ENCODE measurements around the gene UAP1L1.

UAP1L1 gene

GRCh38 chr9:137086531-137087408 lies 9.5 kb downstream of the UAP1L1 start, which contains the start of gene MAN1B1:
Gene MAN1B1, plus strand, starts transcription at chr9:137086985. Its CDS starts 15 bp downstream, at chr9:137087000.
- Mint-ChIP-seq H3K9me3 (no peaks in the 10 kb centered on the region), H3K27ac (peak within 1 kb of the TSS; percentile 98), H3K4me1 (peaks cover 54% of the 10 kb centered on the region), H3K4me3 (peak within 1 kb of the TSS; percentile 92), H3K36me3 (peaks cover 83% of the 10 kb centered on the region)
- peak; percentile 85 for ATAC-seq
- peak; percentile 96 to 99 for DNase-seq (ENCODE audit: low spot score in 2 of 2)

GRCh38 chr9:137087409-137087925 lies 10.2 kb downstream of the UAP1L1 start:
- Mint-ChIP-seq H3K27ac (peak overlapping the region; percentile 76), H3K36me3 (peaks cover 83% of the 10 kb centered on the region), H3K4me1 (peaks cover 54% of the 10 kb centered on the region), H3K9me3 (no peaks in the 10 kb centered on the region), H3K4me3 (peak overlapping the region; percentile 92)
- ATAC-seq (no peak), DNase-seq (ENCODE audit: low spot score in 2 of 2) (no peak)

GRCh38 chr9:137088121-137088520 lies 10.8 kb downstream of the UAP1L1 start:
- Mint-ChIP-seq H3K4me3 (peak overlapping the region; percentile 92), H3K4me1 (peaks cover 49% of the 10 kb centered on the region), H3K9me3 (no peaks in the 10 kb centered on the region), H3K27ac (peak overlapping the region; percentile 76), H3K36me3 (peaks cover 83% of the 10 kb centered on the region)
- ATAC-seq (no peak), DNase-seq (ENCODE audit: low spot score in 2 of 2) (no peak)

- ATAC-seq (no peak), DNase-seq (ENCODE audit: low spot score in 2 of 2) (no peak)
- H3K4me1 Mint-ChIP-seq: peaks cover 41% of the 10 kb centered on the region
- no peak overlapping the region for H3K4me3 Mint-ChIP-seq
- peaks cover 77% of the 10 kb centered on the region for H3K36me3 Mint-ChIP-seq
- no peaks in the 10 kb centered on the region for H3K9me3 Mint-ChIP-seq
- peak overlapping the region; percentile 90 for H3K27ac Mint-ChIP-seq
These were observed 12.1 kb downstream of the UAP1L1 start for GRCh38 chr9:137089232-137089947.

GRCh38 chr9:137095664-137096517 lies 18.6 kb downstream of the UAP1L1 start:
- DNase-seq (ENCODE audit: low spot score in 2 of 2) (peak; percentile 69 to 90), ATAC-seq (peak; percentile 99)
- H3K36me3 Mint-ChIP-seq: peaks cover 62% of the 10 kb centered on the region
- no peaks in the 10 kb centered on the region for H3K9me3 Mint-ChIP-seq
- peaks cover 22% of the 10 kb centered on the region for H3K4me1 Mint-ChIP-seq
- H3K4me3 Mint-ChIP-seq: peak overlapping the region; percentile 86
- peak overlapping the region; percentile 96 for H3K27ac Mint-ChIP-seq

- DNase-seq (ENCODE audit: low spot score in 2 of 2) (no peak), ATAC-seq (no peak)
- Mint-ChIP-seq H3K9me3 (no peaks in the 10 kb centered on the region), H3K36me3 (peaks cover 51% of the 10 kb centered on the region), H3K27ac (peak overlapping the region; percentile 96), H3K4me1 (peaks cover 22% of the 10 kb centered on the region), H3K4me3 (peak overlapping the region; percentile 86)
These were observed 19.6 kb downstream of the UAP1L1 start for GRCh38 chr9:137096785-137097546.

- peaks cover 22% of the 10 kb centered on the region for H3K4me1 Mint-ChIP-seq
- ATAC-seq (no peak), DNase-seq (ENCODE audit: low spot score in 2 of 2) (no peak)
- no peaks in the 10 kb centered on the region for H3K9me3 Mint-ChIP-seq
- peaks cover 42% of the 10 kb centered on the region for H3K36me3 Mint-ChIP-seq
- H3K27ac Mint-ChIP-seq: no peak overlapping the region
- H3K4me3 Mint-ChIP-seq: no peak overlapping the region
These were observed 20.6 kb downstream of the UAP1L1 start for GRCh38 chr9:137097761-137098462.

GRCh38 chr9:137099231-137099630 lies 21.9 kb downstream of the UAP1L1 start:
- Mint-ChIP-seq H3K9me3 (no peaks in the 10 kb centered on the region), H3K4me1 (peaks cover 22% of the 10 kb centered on the region), H3K36me3 (peaks cover 37% of the 10 kb centered on the region), H3K4me3 (no peak overlapping the region), H3K27ac (no peak overlapping the region)
- ATAC-seq (no peak), DNase-seq (ENCODE audit: low spot score in 2 of 2) (no peak)

GRCh38 chr9:137103206-137103999 lies 26.1 kb downstream of the UAP1L1 start:
- no peak for ATAC-seq
- H3K9me3 Mint-ChIP-seq: no peaks in the 10 kb centered on the region
- peaks cover 16% of the 10 kb centered on the region for H3K36me3 Mint-ChIP-seq
- no peaks in the 10 kb centered on the region for H3K4me1 Mint-ChIP-seq
- H3K27ac Mint-ChIP-seq: no peak overlapping the region
- no peak for DNase-seq (ENCODE audit: low spot score in 2 of 2)
- no peak overlapping the region for H3K4me3 Mint-ChIP-seq

- H3K4me1 Mint-ChIP-seq: peaks cover 5% of the 10 kb centered on the region
- H3K4me3 Mint-ChIP-seq: no peak overlapping the region
- H3K36me3 Mint-ChIP-seq: peaks cover 28% of the 10 kb centered on the region
- DNase-seq (ENCODE audit: low spot score in 2 of 2) (no peak), ATAC-seq (no peak)
- no peaks in the 10 kb centered on the region for H3K9me3 Mint-ChIP-seq
- H3K27ac Mint-ChIP-seq: peak overlapping the region; percentile 64
These were observed 28.7 kb downstream of the UAP1L1 start for GRCh38 chr9:137105814-137106661.

GRCh38 chr9:137106662-137107250 lies 29.4 kb downstream of the UAP1L1 start:
- Mint-ChIP-seq H3K9me3 (no peaks in the 10 kb centered on the region), H3K4me1 (peaks cover 5% of the 10 kb centered on the region), H3K27ac (no peak overlapping the region), H3K4me3 (no peak overlapping the region), H3K36me3 (peaks cover 36% of the 10 kb centered on the region)
- ATAC-seq (no peak), DNase-seq (ENCODE audit: low spot score in 2 of 2) (no peak)

GRCh38 chr9:137107312-137107921 lies 30.1 kb downstream of the UAP1L1 start:
- no peaks in the 10 kb centered on the region for H3K9me3 Mint-ChIP-seq
- no peak for ATAC-seq
- H3K27ac Mint-ChIP-seq: no peak overlapping the region
- H3K36me3 Mint-ChIP-seq: peaks cover 40% of the 10 kb centered on the region
- DNase-seq (ENCODE audit: low spot score in 2 of 2): no peak
- no peak overlapping the region for H3K4me3 Mint-ChIP-seq
- peaks cover 5% of the 10 kb centered on the region for H3K4me1 Mint-ChIP-seq
